ENCODE measurements around the gene HIGD1B. TPM values are rescaled to one million over a fixed set of nuclear protein-coding genes. Genes with fewer than 3 reads are reported as not detected.

Gene HIGD1B
- total and polyA plus RNA-seq, 2 of the 13 experiments (the other 11 are each of a cell fraction or from before 2014, with no cell fraction given), result not detected

GRCh38 chr17:44899074-44899782 is 51.5 kb downstream of the HIGD1B start, which contains the start of gene EFTUD2 (continued):
- TF ChIP-seq SKI (IDR thresholded peaks at IDR 0.05; ENCODE audit: partially characterized antibody) (peak; percentile 91), ZC3H4 (CRISPR knock-in tag; IDR thresholded peaks at IDR 0.05; ENCODE audit: borderline replicate concordance) (no peak), NR2F2 (IDR thresholded peaks at IDR 0.05; ENCODE audit: borderline replicate concordance, low read depth) (peak; percentile 59; the same call in 1 of the 2 replicates), TP53 (CRISPR knock-in tag; conservative IDR thresholded peaks at IDR 0.05) (peak; percentile 75; the same call in 1 of the 2 replicates), ZNF414 (CRISPR knock-in tag; IDR thresholded peaks at IDR 0.05) (peak; percentile 93; the same call in 1 of the 2 replicates), ZNF619 (CRISPR knock-in tag; IDR thresholded peaks at IDR 0.05) (peak; percentile 96; the same call in 1 of the 2 replicates), SOX13 (IDR thresholded peaks at IDR 0.05) (peak; percentile 58; the same call in 1 of the 2 replicates), SOX13 (CRISPR knock-in tag; conservative IDR thresholded peaks at IDR 0.05 in 1 of 2, IDR thresholded peaks at IDR 0.05 in 1 of 2) (peak in 1 of 2 experiments; percentile 63; a peak in 1 of 4 replicates), NR1H2 (CRISPR knock-in tag; IDR thresholded peaks at IDR 0.05; ENCODE audit: borderline replicate concordance, low read depth) (no peak), ZBTB40 (IDR thresholded peaks at IDR 0.05) (no peak), ZBTB40 (CRISPR knock-in tag; IDR thresholded peaks at IDR 0.05) (peak; percentile 90), DDIT3 (CRISPR knock-in tag; IDR thresholded peaks at IDR 0.05) (no peak), SP2 (CRISPR knock-in tag; IDR thresholded peaks at IDR 0.05) (peak; percentile 52), PHF20 (CRISPR knock-in tag; IDR thresholded peaks at IDR 0.05) (peak; percentile 100)
- TF ChIP-seq, protein P1, sequence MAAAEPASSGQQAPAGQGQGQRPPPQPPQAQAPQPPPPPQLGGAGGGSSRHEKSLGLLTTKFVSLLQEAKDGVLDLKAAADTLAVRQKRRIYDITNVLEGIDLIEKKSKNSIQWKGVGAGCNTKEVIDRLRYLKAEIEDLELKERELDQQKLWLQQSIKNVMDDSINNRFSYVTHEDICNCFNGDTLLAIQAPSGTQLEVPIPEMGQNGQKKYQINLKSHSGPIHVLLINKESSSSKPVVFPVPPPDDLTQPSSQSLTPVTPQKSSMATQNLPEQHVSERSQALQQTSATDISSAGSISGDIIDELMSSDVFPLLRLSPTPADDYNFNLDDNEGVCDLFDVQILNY (CRISPR knock-in tag; conservative IDR thresholded peaks at IDR 0.05), result peak; percentile 20; the same call in 1 of the 2 replicates
- TF ChIP-seq, protein P2, sequence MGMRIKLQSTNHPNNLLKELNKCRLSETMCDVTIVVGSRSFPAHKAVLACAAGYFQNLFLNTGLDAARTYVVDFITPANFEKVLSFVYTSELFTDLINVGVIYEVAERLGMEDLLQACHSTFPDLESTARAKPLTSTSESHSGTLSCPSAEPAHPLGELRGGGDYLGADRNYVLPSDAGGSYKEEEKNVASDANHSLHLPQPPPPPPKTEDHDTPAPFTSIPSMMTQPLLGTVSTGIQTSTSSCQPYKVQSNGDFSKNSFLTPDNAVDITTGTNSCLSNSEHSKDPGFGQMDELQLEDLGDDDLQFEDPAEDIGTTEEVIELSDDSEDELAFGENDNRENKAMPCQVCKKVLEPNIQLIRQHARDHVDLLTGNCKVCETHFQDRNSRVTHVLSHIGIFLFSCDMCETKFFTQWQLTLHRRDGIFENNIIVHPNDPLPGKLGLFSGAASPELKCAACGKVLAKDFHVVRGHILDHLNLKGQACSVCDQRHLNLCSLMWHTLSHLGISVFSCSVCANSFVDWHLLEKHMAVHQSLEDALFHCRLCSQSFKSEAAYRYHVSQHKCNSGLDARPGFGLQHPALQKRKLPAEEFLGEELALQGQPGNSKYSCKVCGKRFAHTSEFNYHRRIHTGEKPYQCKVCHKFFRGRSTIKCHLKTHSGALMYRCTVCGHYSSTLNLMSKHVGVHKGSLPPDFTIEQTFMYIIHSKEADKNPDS (CRISPR knock-in tag; IDR thresholded peaks at IDR 0.05), result peak; percentile 55; the same call in 1 of the 2 replicates

Data from HepG2 (cell line).